Stimulated activated CD8-positive, alpha-beta memory T cell treated with anti-CD3 and anti-CD28 coated beads, Interleukin-7, amount 100 ng/mL, for 48 hours (primary cell): ENCODE results near the gene KYNU.
"Not testable (repeated sequence)": the region's sequence is repeated elsewhere in the genome, so short reads cannot be mapped to it uniquely, and the experiment has no call there.

Experiments used
- DNase-seq, 2 donors: peaks; one replicate each; pipeline ENCODE4 v3.0.0-alpha.2; 2020; ENCODE audit warnings: low read depth in 1 of 2; ENCODE audit errors: extremely low read depth in 1 of 2

Gene KYNU

GRCh38 chr2:142870526-142870925 lies 6.9 kb upstream of the KYNU start:
- DNase-seq = no peak

GRCh38 chr2:142871396-142871795 lies 6.1 kb upstream of the KYNU start:
- no peak for DNase-seq

GRCh38 chr2:142872882-142873724 lies 4.4 kb upstream of the KYNU start:
- no peak for DNase-seq

- no peak for DNase-seq
Measured at GRCh38 chr2:142873831-142874287, 3.6 kb upstream of the KYNU start.

- DNase-seq = no peak
Measured at GRCh38 chr2:142874293-142874814, 3.1 kb upstream of the KYNU start.

DNA sequence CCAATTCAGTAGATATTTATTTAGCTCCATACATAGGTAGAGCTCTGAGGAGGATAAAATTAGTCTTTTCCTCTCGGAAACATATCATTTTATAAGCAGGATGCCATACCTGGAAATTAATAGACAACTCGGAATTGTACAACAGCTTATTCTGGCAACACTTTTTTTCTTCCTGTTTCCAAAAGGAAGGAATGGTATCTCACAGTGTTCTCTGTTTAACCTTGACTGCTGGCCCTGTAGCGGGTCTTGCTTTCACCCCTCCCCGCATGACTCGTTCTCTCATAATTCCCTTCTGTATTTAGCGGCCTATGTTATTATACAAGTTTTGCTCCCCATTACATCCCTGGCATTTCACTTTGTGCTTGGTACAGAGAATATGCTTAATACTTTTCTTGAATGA lies 2.5 kb upstream of the KYNU start:
- no peak for DNase-seq

GRCh38 chr2:142875652-142876051 lies 1.8 kb upstream of the KYNU start:
- DNase-seq = no peak

DNA sequence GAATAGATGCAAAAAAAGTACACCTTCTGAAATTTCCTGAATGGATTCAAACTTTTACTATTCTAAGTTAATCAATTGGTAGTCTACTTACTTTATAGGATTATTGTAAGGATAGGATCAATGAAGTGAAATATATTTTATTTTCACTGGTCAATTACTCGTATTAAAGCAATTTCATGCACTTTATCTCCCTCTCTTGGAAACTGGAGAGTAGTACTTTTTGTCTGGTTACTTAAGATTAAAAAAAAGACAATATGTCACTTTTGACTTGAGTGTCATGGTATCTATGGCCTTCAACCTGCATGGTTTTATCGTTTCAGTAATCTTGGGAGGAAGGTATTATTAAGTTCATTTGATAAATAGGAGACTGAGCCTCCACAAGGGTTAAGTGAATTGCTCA lies 1.0 kb upstream of the KYNU start:
- no peak for DNase-seq

GRCh38 chr2:142878031-142878678 lies 691 bp downstream of the KYNU start:
- no peak for DNase-seq

- no peak for DNase-seq
Measured at GRCh38 chr2:142879151-142879550, 1.7 kb downstream of the KYNU start.

DNA sequence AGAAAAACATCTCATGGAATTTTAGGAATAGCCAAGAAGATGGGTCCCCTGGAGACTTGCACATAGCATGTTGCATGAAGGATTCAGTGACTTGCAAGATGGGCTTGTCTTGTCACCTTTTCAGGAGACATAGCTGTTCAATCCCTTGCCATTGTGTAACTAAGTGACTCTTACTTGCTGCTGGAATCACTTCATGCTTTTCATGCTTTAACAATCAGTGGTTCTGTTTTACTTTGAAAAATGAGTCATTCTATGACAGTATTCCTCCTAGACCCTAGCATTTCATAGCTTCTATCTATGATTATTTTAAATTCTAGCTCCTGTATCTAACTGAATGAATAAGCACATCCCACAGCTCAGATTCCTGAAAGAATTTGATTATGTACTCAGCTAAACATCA lies 2.8 kb downstream of the KYNU start:
- no peak for DNase-seq

GRCh38 chr2:142881619-142882018 lies 4.2 kb downstream of the KYNU start:
- no peak for DNase-seq

- not testable (repeated sequence) for DNase-seq
Measured at GRCh38 chr2:142882500-142882899, 5.0 kb downstream of the KYNU start.

DNA sequence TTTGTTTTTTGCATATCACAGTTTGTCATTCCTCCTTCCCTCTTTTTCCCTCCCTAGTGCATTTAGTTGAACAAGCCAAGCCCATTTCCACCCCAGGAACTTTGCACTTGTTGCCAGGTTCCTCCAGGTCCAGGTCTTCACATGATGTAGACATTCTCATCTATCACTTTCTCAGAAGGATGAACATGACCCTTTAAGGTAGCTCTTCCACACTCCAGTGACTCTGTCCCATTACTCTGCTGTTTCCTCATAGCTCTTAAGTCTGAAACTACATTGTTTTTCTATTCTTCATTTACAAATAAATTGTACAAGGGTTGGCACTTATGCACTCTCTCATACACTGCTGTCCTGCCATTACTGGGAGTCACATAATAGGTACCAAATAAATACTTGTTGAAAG lies 6.1 kb downstream of the KYNU start:
- DNase-seq = no peak

DNA sequence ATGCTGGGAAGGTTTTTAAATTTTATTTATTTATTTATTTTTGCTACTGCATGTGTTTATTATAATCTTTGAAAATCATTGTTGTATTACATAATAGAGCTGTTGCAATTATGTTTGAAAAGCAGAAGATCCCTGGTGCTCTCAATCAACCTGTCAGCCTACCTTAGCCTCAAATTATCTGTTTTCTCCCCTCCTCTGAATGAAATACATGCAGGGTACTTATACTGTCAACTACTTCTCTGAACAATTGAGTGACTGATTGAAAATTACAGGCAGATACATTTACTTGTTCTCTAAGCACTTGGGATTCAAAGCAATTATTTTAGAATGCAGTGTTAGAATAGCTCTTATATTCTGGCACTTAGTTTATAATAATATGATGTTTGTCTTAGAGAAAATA lies 8.1 kb downstream of the KYNU start:
- DNase-seq = no peak

DNA sequence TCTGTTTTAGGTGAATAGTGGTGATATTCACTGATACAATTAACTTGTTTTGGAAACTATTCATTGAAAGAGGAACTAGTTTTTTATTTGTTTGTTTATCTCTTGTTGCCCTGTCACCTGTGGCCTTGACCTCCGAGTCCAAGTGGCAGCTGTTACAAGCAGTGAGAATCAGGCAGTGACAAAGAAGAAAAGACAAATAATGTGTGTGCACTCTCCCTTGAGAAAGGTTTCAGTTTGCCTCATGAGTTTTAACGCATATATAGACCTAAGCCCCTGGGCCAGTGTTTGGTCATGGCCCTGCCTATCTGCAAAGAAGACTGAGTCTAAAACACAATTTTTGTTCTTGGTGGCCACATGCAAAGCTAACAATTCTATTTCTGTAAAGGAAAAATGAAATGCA lies 15.3 kb downstream of the KYNU start:
- DNase-seq = no peak

DNA sequence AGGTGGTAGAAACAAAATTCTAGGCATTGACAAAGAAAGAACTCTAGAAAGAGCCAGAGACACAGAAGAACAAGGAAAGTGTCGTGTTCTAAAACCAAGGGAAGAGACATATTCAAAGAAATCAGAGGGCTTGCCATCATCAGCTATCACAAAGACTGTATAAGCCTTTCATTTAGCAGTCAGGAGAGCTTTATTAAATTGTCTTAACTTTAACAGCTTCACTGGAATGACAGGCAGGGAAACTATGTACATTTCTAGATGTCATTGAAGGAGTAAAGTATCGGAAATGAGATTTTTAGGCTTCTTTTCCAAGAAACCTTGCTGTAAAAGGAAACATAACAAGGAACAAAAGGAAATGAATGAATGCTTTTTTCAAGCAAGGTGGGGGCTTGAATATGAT lies 15.8 kb downstream of the KYNU start:
- DNase-seq = no peak

DNA sequence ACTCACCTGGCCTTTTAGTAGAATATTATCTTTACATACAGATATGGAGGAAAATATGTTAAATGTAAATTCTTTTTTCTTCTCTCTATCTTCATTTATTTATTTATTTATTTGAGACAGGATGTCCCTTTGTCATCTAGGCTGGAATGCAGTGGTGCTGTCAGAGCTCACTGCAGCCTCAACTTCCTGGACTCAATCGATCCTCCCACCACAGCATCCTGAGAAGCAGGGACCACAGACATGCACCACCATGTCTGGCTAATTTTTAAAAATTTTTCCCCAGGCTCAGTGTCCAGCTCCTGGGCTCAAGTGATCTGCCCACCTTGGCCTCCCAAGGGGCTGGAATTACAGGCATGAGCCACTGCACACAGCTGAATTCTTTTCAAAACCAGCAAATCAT lies 20.3 kb downstream of the KYNU start:
- no peak for DNase-seq

GRCh38 chr2:142900327-142900726 lies 22.9 kb downstream of the KYNU start:
- DNase-seq = not testable (repeated sequence)

DNA sequence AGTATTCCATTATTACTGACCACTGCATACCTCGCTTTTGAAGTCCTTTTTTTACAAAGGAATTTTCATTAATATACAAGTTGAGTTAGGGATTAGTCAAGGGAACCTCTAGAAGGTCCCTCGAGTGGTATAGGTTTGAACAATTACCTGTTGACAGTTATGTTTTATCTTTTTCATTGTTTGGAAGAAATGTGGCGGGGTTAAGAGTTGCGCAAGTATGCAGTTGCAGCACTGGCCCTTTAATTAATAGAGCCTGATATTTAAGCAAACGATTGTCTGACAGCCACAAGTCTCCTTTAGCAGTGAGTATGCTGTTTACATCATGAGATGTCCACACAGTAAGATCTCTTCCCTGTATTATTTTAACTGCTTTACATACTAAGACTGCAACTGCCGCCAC lies 24.3 kb downstream of the KYNU start:
- no peak for DNase-seq

GRCh38 chr2:142903726-142904125 lies 26.3 kb downstream of the KYNU start:
- not testable (repeated sequence) for DNase-seq

GRCh38 chr2:142907653-142908052 lies 30.2 kb downstream of the KYNU start:
- DNase-seq = no peak
